Omental fat pad (tissue), 4 donors: ENCODE results near the gene UPK2. TPM values are rescaled to one million over a fixed set of nuclear protein-coding genes. Genes with fewer than 3 reads are reported as not detected.

Experiments used
- ATAC-seq: fragments of 150-250 bp; one replicate; pipeline ENCODE4 v1.9.1; 2016; ENCODE audit warnings: mild to moderate bottlenecking, moderate library complexity; ENCODE audit not compliant: low FRiP score
- DNase-seq: peaks from one replicate; pipeline ENCODE4 v3.0.0-alpha.2; 2019; ENCODE audit warnings: low spot score
- CTCF ChIP-seq, 3 donors: fragments of 450-650 bp; IDR thresholded peaks; one replicate each; pipeline ENCODE4 v1.5.1; 2016 to 2017; ENCODE audit warnings: antibody characterized with exemption in 3 of 3, mild to moderate bottlenecking in 3 of 3, moderate library complexity in 2 of 3
- total RNA-seq, 4 donors: library from RNA; depleted of rRNA; stranded (reverse); fragments of >200 nt; gene quantifications; one replicate each; pipeline ENCODE4 v1.1.0, GENCODE V29; 2016

UPK2 gene
- total RNA-seq, 4 donors from 2014 or later, result not detected

- TF ChIP-seq CTCF (IDR thresholded peaks at IDR 0.05), result no peak
- DNase-seq (no peak), ATAC-seq (no peak)
Observed at GRCh38 chr11:118923721-118924587, 32.1 kb upstream of the UPK2 start.

GRCh38 chr11:118924591-118925585 lies 31.2 kb upstream of the UPK2 start:
- no peak for ATAC-seq

GRCh38 chr11:118927554-118928100 lies 28.5 kb upstream of the UPK2 start:
- TF ChIP-seq CTCF (IDR thresholded peaks at IDR 0.05), result no peak
- no peak for ATAC-seq
- DNase-seq, result no peak

More at GRCh38 chr11:118924591-118925585, 31.2 kb upstream of the UPK2 start:
- TF ChIP-seq CTCF (IDR thresholded peaks at IDR 0.05), result no peak
- no peak for DNase-seq

GRCh38 chr11:118928101-118928869 lies 27.8 kb upstream of the UPK2 start:
- ATAC-seq (peak; percentile 82), DNase-seq (no peak)
- peak in 2 of 3 donors; percentile 20 to 93 for TF ChIP-seq CTCF (IDR thresholded peaks at IDR 0.05)

GRCh38 chr11:118928870-118929500 lies 27.1 kb upstream of the UPK2 start:
- TF ChIP-seq CTCF (IDR thresholded peaks at IDR 0.05), result no peak
- ATAC-seq (peak; percentile 17), DNase-seq (no peak)
